ENCODE results near the gene GPBP1L1. TPM values are rescaled to one million over a fixed set of nuclear protein-coding genes. Genes with fewer than 3 reads are reported as not detected.

Gene GPBP1L1
- total RNA-seq, 4 donors from 2014 or later = 98.6 to 147 (median 115) TPM

GRCh38 chr1:45584351-45585109, 101.8 kb downstream of the GPBP1L1 start:
- H3K27ac ChIP-seq = peak overlapping the region; percentile 83 to 95 (median 93)
- H3K27me3 ChIP-seq = no peaks in the 10 kb centered on the region
- TF ChIP-seq EP300 (IDR thresholded peaks at IDR 0.05) = no peak
- no peak for TF ChIP-seq POLR2AphosphoS5 (IDR thresholded peaks at IDR 0.05)
- TF ChIP-seq POLR2A (IDR thresholded peaks at IDR 0.05) = no peak
- no peak for TF ChIP-seq CTCF (IDR thresholded peaks at IDR 0.05)
- no peaks in the 10 kb centered on the region for H3K36me3 ChIP-seq
- no peaks in the 10 kb centered on the region for H3K9me3 ChIP-seq
- peak overlapping the region; percentile 83 to 89 for H3K4me3 ChIP-seq
- 0% methylated on average over 3 to 13 of the region's 59 CpGs for WGBS, 2 donors (ENCODE audit: low coverage in 1 of 2)
- ATAC-seq = peak; percentile 72
- peaks cover 0 to 41% (median 13%) of the 10 kb centered on the region in 3 donors for H3K4me1 ChIP-seq

DNA sequence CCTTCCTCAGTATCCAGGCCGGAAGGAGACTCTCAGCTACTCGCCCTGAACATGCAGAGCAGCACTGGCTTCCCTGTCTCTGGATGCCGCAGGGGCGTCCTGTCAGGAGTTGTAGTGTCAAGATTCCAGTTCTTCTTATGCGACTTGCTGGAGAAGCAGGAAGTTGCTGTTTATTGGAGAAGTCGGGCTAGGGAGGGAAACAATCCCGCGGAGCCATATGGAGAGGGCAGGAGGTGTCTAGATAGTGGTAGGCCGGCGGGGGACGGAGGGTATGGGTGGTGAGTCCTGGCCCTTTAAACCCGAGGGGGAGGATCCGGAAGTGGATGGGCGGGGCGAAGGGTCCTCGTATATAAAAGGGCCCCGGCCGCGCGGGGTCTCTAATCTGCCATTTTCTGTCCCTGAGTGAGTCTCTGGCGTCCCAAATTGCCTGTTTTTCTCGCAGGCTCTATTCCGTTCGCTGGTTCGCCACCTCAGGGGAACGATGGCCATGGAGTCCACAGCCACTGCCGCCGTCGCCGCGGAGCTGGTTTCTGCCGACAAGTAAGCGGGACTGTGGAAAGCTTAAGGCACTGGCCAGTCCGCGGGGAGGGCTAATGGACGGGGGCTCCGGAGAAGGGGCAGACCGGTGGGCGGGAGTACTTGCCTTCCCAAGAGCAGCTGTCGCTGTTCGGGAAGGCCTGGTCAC, 102.5 kb downstream of the GPBP1L1 start, which contains the start of gene NASP:
Gene NASP, plus strand, starts transcription at position 376 of the 685 bp plus-strand sequence. Its CDS starts 106 bp downstream, at position 482.
- no peaks in the 10 kb centered on the region for H3K36me3 ChIP-seq
- ATAC-seq = peak; percentile 85
- H3K27me3 ChIP-seq = no peaks in the 10 kb centered on the region
- H3K9me3 ChIP-seq = no peaks in the 10 kb centered on the region
- peak within 1 kb of the TSS; percentile 83 to 89 for H3K4me3 ChIP-seq
- peaks cover 0 to 37% (median 13%) of the 10 kb centered on the region in 3 donors for H3K4me1 ChIP-seq
- WGBS, 2 donors (ENCODE audit: low coverage in 1 of 2) = 0% methylated on average over 5 of the region's 41 CpGs; no CpG with 5 or more reads in 1 of the 2 donors
- TF ChIP-seq POLR2AphosphoS5 (IDR thresholded peaks at IDR 0.05) (peak; percentile 93), EP300 (IDR thresholded peaks at IDR 0.05) (no peak), CTCF (IDR thresholded peaks at IDR 0.05) (no peak), POLR2A (IDR thresholded peaks at IDR 0.05) (peak; percentile 70 to 87)
- peak within 1 kb of the TSS; percentile 83 to 95 (median 93) for H3K27ac ChIP-seq

GRCh38 chr1:45583264-45583665, 103.1 kb downstream of the GPBP1L1 start:
- Histone ChIP-seq H3K27ac (peak overlapping the region; percentile 83 to 95 (median 93)), H3K27me3 (no peaks in the 10 kb centered on the region), H3K4me3 (peak overlapping the region; percentile 83 to 89), H3K36me3 (no peaks in the 10 kb centered on the region), H3K9me3 (no peaks in the 10 kb centered on the region), H3K4me1 (peaks cover 0 to 37% (median 13%) of the 10 kb centered on the region in 3 donors)
- TF ChIP-seq CTCF (IDR thresholded peaks at IDR 0.05) (no peak), POLR2A (IDR thresholded peaks at IDR 0.05) (no peak), POLR2AphosphoS5 (IDR thresholded peaks at IDR 0.05) (no peak), EP300 (IDR thresholded peaks at IDR 0.05) (no peak)
- WGBS, 2 donors (ENCODE audit: low coverage in 1 of 2) = 0% methylated on average over 10 of the region's 19 CpGs; no CpG with 5 or more reads in 1 of the 2 donors
- ATAC-seq = peak; percentile 95

Small RNA genes within 50 kb of the gene (small RNA-seq; reads per million reads assigned to genes)
- gene AL355480.1 (0 reads per million in 4 donors), gene AL355480.2 (0 reads per million in 4 donors), gene AL355480.3 (0 reads per million in 4 donors), gene AL355480.4 (0 reads per million in 4 donors)

Other genes starting within 250 kb of the GPBP1L1 start
- gene TESK2, start 195.4 kb downstream of the GPBP1L1 start, total RNA-seq = 1 to 10 TPM; 3.9 to 8.6 (median 4.8) TPM
- gene CCDC163, start 186.5 kb downstream of the GPBP1L1 start, total RNA-seq = 1 to 10 TPM in 1 of 4 donors, under 1 TPM in 2, not detected in 1; 0.27 to 1.7 (median 0.89) TPM
- 1 to 10 TPM; 1.2 to 5.1 (median 1.7) TPM for gene MMACHC, start 186.2 kb downstream of the GPBP1L1 start, total RNA-seq
- 100 to 1,000 TPM; 305 to 575 (median 359) TPM for gene PRDX1, start 164.6 kb downstream of the GPBP1L1 start, total RNA-seq
- gene AKR1A1, start 135.7 kb downstream of the GPBP1L1 start, total RNA-seq = 10 to 100 TPM; 43.0 to 56.9 (median 46.5) TPM
- 10 to 100 TPM; 44.3 to 79.7 (median 54.2) TPM for gene NASP, start 102.5 kb downstream of the GPBP1L1 start, total RNA-seq
- 1 to 10 TPM; 1.2 to 4.7 (median 1.6) TPM for gene CCDC17, start 62.5 kb downstream of the GPBP1L1 start, total RNA-seq
- 10 to 100 TPM; 10.6 to 27.1 (median 21.9) TPM for gene TMEM69, start 1.6 kb upstream of the GPBP1L1 start, total RNA-seq
- gene IPP, start 64.1 kb upstream of the GPBP1L1 start, total RNA-seq = 10 to 100 TPM in 1 of 4 donors, 1 to 10 TPM in 3; 6.7 to 16.3 (median 8.0) TPM
- gene MAST2, start 117.1 kb upstream of the GPBP1L1 start, total RNA-seq = 10 to 100 TPM; 31.1 to 76.9 (median 73.4) TPM